ENCODE measurements around the gene FOXQ1.

- no peak for TF ChIP-seq CTCF (IDR thresholded peaks at IDR 0.05; ENCODE audit: low read depth, low read length, poor library complexity, severe bottlenecking)
- TF ChIP-seq EZH2phosphoT487 (IDR thresholded peaks at IDR 0.05; ENCODE audit: borderline replicate concordance, low read length), result no peak
Observed at GRCh38 chr6:1327630-1328029, 15.7 kb downstream of the FOXQ1 start.
